Body of pancreas (tissue), 4 donors: Measurements from ENCODE around the gene ZNF507. TPM values are rescaled to one million over a fixed set of nuclear protein-coding genes. Genes with fewer than 3 reads are reported as not detected.

Source experiments
- ATAC-seq: fragments of 150-250 bp; one replicate; pipeline ENCODE4 v1.9.1; 2016
- DNase-seq, 4 donors: peaks; one replicate each; pipeline ENCODE4 v3.0.0-alpha.2; 2019
- H3K27ac ChIP-seq, 4 donors: fragments of 200-600 bp; sonication (generic); 1 replicate in 3 of 4; 2 replicates in 1 of 4; pipeline versions ENCODE4 v1.5.1 to v1.6.1; 2016 to 2019; ENCODE audit warnings: mild to moderate bottlenecking in 1 of 4, mixed read lengths in 1 of 4, moderate library complexity in 1 of 4
- H3K27me3 ChIP-seq, 2 donors: fragments of 200-600 bp; sonication (generic); one replicate each; pipeline ENCODE4 v1.6.0; 2016; ENCODE audit warnings: mild to moderate bottlenecking in 1 of 2
- H3K36me3 ChIP-seq, 2 donors: fragments of 200-600 bp; sonication (generic); replicated peaks in 1 of 2; 2 replicates each; pipeline ENCODE4 v1.5.1; 2016; ENCODE audit warnings: low read depth in 2 of 2; ENCODE audit not compliant: insufficient read depth in 1 of 2
- H3K4me1 ChIP-seq: fragments of 200-600 bp; sonication (generic); one replicate; pipeline ENCODE4 v1.6.0; 2016
- H3K4me3 ChIP-seq, 2 donors: fragments of 200-600 bp; sonication (generic); 1 replicate in 1 of 2; 2 replicates in 1 of 2; pipeline ENCODE4 v1.5.1; 2016 to 2019
- H3K9me3 ChIP-seq, 3 donors: fragments of 200-600 bp; sonication (generic); 1 replicate in 2 of 3; 2 replicates in 1 of 3; pipeline ENCODE4 v1.5.1; 2016
- CTCF ChIP-seq, 7 experiments: fragments of 450-650 bp in 4 of 7; fragments of 200-600 bp in 3 of 7; sonication (generic) in 3 of 7; IDR thresholded peaks; one replicate each; pipeline ENCODE4 v1.5.1; 2016 to 2019; ENCODE audit warnings: antibody characterized with exemption in 7 of 7
- POLR2A ChIP-seq, 3 donors: fragments of 450-650 bp; IDR thresholded peaks; one replicate each; pipeline ENCODE4 v1.6.1; 2016; ENCODE audit warnings: antibody characterized with exemption in 3 of 3, mild to moderate bottlenecking in 2 of 3
- WGBS, 2 donors: methylation state at CpG; one replicate each; pipeline ENCODE4 v1.1.5; 2017; 5-methylcytosine and 5-hydroxymethylcytosine counted together
- intact Hi-C: fragments of 100-400 bp; cut with DNase I; formaldehyde crosslinking; loops from one replicate; pipeline ENCODE4 v1.15.1; 2023
- total RNA-seq, 2 donors: library from RNA; depleted of rRNA; stranded (reverse); fragments of >200 nt; gene quantifications; one replicate each; pipeline ENCODE4 v1.1.0, GENCODE V29; 2016

Gene ZNF507
- total RNA-seq, 2 donors from 2014 or later: 14.2 to 19.7 TPM

DNA sequence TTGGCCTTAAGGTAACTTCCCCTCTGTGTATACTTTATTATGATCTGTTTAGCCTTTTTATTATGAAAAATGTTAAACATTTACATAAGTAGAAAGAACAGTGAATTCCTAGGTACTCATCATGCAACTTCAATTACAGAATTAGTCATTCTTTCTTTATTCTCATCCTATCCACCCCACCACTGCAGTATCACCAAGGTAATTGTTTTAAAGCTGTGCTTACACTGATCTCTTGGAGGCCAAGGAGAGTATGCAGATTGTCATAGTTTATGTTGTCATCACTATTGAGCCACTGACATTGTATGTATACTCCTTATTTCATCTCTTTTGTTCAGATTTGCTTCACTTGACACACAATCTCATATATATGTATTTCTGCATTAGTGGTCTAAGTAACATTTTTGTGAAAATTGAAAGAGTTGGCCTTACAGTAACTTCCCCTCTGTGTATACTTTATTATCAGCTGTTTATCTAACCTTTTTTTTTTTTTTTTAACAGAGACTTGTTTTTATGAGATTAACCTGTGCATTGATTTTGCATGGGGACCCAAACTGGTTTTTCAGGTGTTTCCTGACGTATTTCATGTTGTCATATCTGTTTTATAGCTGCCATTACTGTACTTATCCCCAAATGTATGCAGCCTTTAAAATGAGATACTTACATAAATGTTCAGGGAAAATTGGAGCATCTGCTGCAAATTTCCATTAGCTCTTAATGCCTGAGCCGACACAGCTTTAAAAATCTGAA, 4.5 kb downstream of the ZNF507 start:
- H3K27me3 ChIP-seq: no peaks in the 10 kb centered on the region
- 35% methylated on average over 2 of the region's 2 CpGs for WGBS, 2 donors
- ATAC-seq: no peak
- no peak for TF ChIP-seq POLR2A (IDR thresholded peaks at IDR 0.05)
- TF ChIP-seq CTCF (IDR thresholded peaks at IDR 0.05): no peak
- peaks cover 43% of the 10 kb centered on the region for H3K4me1 ChIP-seq
- H3K4me3 ChIP-seq: no peak overlapping the region
- no peaks in the 10 kb centered on the region for H3K9me3 ChIP-seq
- intact Hi-C loops: no loop called here
- DNase-seq: no peak
- H3K27ac ChIP-seq: peak overlapping the region in 1 of 4 donors; percentile 64
- peaks cover 10 to 17% of the 10 kb centered on the region in 2 donors for H3K36me3 ChIP-seq

GRCh38 chr19:32350471-32350865, 5.1 kb downstream of the ZNF507 start:
- H3K4me1 ChIP-seq: peaks cover 43% of the 10 kb centered on the region
- no peak overlapping the region for H3K4me3 ChIP-seq
- DNase-seq: no peak
- TF ChIP-seq CTCF (IDR thresholded peaks at IDR 0.05): no peak
- TF ChIP-seq POLR2A (IDR thresholded peaks at IDR 0.05): no peak
- peak; percentile 19 for ATAC-seq
- peaks cover 10 to 18% of the 10 kb centered on the region in 2 donors for H3K36me3 ChIP-seq
- intact Hi-C loops: no loop called here
- peak overlapping the region in 2 of 4 donors; percentile 35 to 64 for H3K27ac ChIP-seq
- H3K9me3 ChIP-seq: no peaks in the 10 kb centered on the region
- no peaks in the 10 kb centered on the region for H3K27me3 ChIP-seq
- 30 to 42% methylated on average over 3 of the region's 3 CpGs for WGBS, 2 donors

- peaks cover 43% of the 10 kb centered on the region for H3K4me1 ChIP-seq
- ATAC-seq: no peak
- peaks cover 10 to 18% of the 10 kb centered on the region in 2 donors for H3K36me3 ChIP-seq
- no peaks in the 10 kb centered on the region for H3K9me3 ChIP-seq
- H3K4me3 ChIP-seq: no peak overlapping the region
- no peak for DNase-seq
- intact Hi-C loops: no loop called here
- H3K27me3 ChIP-seq: no peaks in the 10 kb centered on the region
- WGBS, 2 donors: 66 to 75% methylated on average over 2 of the region's 2 CpGs
- TF ChIP-seq CTCF (IDR thresholded peaks at IDR 0.05): no peak
- TF ChIP-seq POLR2A (IDR thresholded peaks at IDR 0.05): no peak
- peak overlapping the region in 3 of 4 donors; percentile 7 to 64 (median 35) for H3K27ac ChIP-seq
Measured at GRCh38 chr19:32350987-32351348, 5.6 kb downstream of the ZNF507 start.

DNA sequence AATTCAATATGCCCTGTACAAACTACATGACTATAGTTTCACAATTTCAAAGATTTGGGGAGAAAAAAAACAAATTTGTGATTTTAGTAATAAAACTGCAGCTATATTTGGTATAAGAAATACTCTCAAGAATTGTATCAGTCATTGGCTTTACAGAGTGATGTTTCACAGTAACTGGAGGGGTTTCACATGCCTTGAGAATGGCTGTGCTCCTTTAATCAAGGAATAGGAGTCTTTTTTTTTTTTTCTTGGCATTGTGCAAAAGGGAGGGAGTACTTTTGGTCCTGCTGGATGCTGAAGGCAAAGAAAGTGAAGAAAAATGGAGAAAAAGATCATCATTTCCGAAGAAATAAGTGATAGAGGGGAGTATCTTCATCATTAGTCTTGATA, 6.8 kb downstream of the ZNF507 start:
- 81 to 100% methylated on average over 1 of the region's 1 CpG for WGBS, 2 donors
- Histone ChIP-seq H3K27me3 (no peaks in the 10 kb centered on the region), H3K4me1 (peaks cover 33% of the 10 kb centered on the region), H3K36me3 (peaks cover 10 to 27% of the 10 kb centered on the region in 2 donors), H3K9me3 (no peaks in the 10 kb centered on the region), H3K27ac (peak overlapping the region in 1 of 4 donors; percentile 55), H3K4me3 (no peak overlapping the region)
- intact Hi-C loops: no loop called here
- TF ChIP-seq CTCF (IDR thresholded peaks at IDR 0.05) (no peak), POLR2A (IDR thresholded peaks at IDR 0.05) (no peak)
- no peak for DNase-seq
- no peak for ATAC-seq

- Histone ChIP-seq H3K4me1 (peaks cover 18% of the 10 kb centered on the region), H3K9me3 (no peaks in the 10 kb centered on the region), H3K27me3 (no peaks in the 10 kb centered on the region), H3K27ac (no peak overlapping the region), H3K36me3 (peaks cover 10 to 35% of the 10 kb centered on the region in 2 donors), H3K4me3 (no peak overlapping the region)
- intact Hi-C loops: no loop called here
- 94 to 97% methylated on average over 9 of the region's 9 CpGs for WGBS, 2 donors
- DNase-seq (no peak), ATAC-seq (no peak)
- TF ChIP-seq POLR2A (IDR thresholded peaks at IDR 0.05) (no peak), CTCF (IDR thresholded peaks at IDR 0.05) (no peak)
Measured at GRCh38 chr19:32354345-32354744, 8.9 kb downstream of the ZNF507 start.
